Esophagus squamous epithelium (tissue), 5 donors: ENCODE data around the gene ROCK2. TPM values are rescaled to one million over a fixed set of nuclear protein-coding genes. Genes with fewer than 3 reads are reported as not detected.
A peak's percentile ranks its signal among the peaks of the same experiment; 100 is the strongest.

Source experiments
- DNase-seq: peaks from one replicate; lab custom pipeline; 2025; lab: John Stamatoyannopoulos, UW
- H3K27ac ChIP-seq, 4 donors: fragments of 200-600 bp; sonication (generic); one replicate each; pipeline ENCODE4 v1.5.1; 2016 to 2019; ENCODE audit warnings: mild to moderate bottlenecking in 1 of 4
- H3K27me3 ChIP-seq, 4 donors: fragments of 200-600 bp; sonication (generic); 1 replicate in 3 of 4; 2 replicates in 1 of 4; pipeline versions ENCODE4 v1.5.1 to v1.6.0; 2017 to 2021; ENCODE audit warnings: antibody characterized with exemption in 1 of 4
- H3K36me3 ChIP-seq, 3 donors: fragments of 200-600 bp; sonication (generic); one replicate each; pipeline ENCODE4 v1.5.1; 2016 to 2019
- H3K4me1 ChIP-seq, 3 donors: fragments of 200-600 bp; sonication (generic); one replicate each; pipeline ENCODE4 v1.5.1; 2017 to 2019
- H3K4me3 ChIP-seq, 4 donors: fragments of 200-600 bp; sonication (generic); 1 replicate in 3 of 4; 2 replicates in 1 of 4; pipeline ENCODE4 v1.5.1; 2016 to 2019; ENCODE audit warnings: mild to moderate bottlenecking in 2 of 4, moderate library complexity in 1 of 4
- H3K9me3 ChIP-seq, 3 donors: fragments of 200-600 bp; sonication (generic); one replicate each; pipeline ENCODE4 v1.5.1; 2016 to 2019
- CTCF ChIP-seq, 6 experiments: fragments of 450-650 bp in 4 of 6; fragments of 200-600 bp in 2 of 6; sonication (generic) in 2 of 6; IDR thresholded peaks; one replicate each; pipeline ENCODE4 v1.5.1; 2016 to 2019; ENCODE audit warnings: antibody characterized with exemption in 6 of 6, mild to moderate bottlenecking in 4 of 6, moderate library complexity in 4 of 6
- POLR2A ChIP-seq, 4 donors: fragments of 450-650 bp; IDR thresholded peaks; one replicate each; pipeline ENCODE4 v1.6.1; 2017; ENCODE audit warnings: antibody characterized with exemption in 4 of 4, mild to moderate bottlenecking in 4 of 4, moderate library complexity in 3 of 4
- WGBS, 2 donors: methylation state at CpG; one replicate each; pipeline ENCODE4 v1.1.5; 2018; 5-methylcytosine and 5-hydroxymethylcytosine counted together
- intact Hi-C: fragments of 100-400 bp; cut with DNase I; formaldehyde crosslinking; loops from one replicate; pipeline ENCODE4 v1.15.0; 2022
- total RNA-seq, 4 donors: library from RNA; depleted of rRNA; stranded (reverse); fragments of >200 nt; gene quantifications; one replicate each; pipeline ENCODE4 v1.1.0, GENCODE V29; 2016
- donor health status: DM: yes; HTN: yes; CAD: no.

Gene ROCK2
- total RNA-seq, 4 donors from 2014 or later: 15.2 to 50.5 (median 21.4) TPM

- no peaks in the 10 kb centered on the region for H3K36me3 ChIP-seq
- no peak overlapping the region for H3K4me3 ChIP-seq
- TF ChIP-seq POLR2A (IDR thresholded peaks at IDR 0.05): no peak
- no peak for TF ChIP-seq CTCF (IDR thresholded peaks at IDR 0.05)
- H3K4me1 ChIP-seq: peaks cover 0 to 33% (median 7%) of the 10 kb centered on the region in 3 donors
- intact Hi-C loops: no loop called here
- H3K27me3 ChIP-seq: no peaks in the 10 kb centered on the region
- DNase-seq: no peak
- WGBS, 2 donors: 60 to 65% methylated on average over 6 to 7 of the region's 7 CpGs
- no peaks in the 10 kb centered on the region for H3K9me3 ChIP-seq
- no peak overlapping the region for H3K27ac ChIP-seq
These were observed 3.0 kb upstream of the ROCK2 start for GRCh38 chr2:11347403-11347959.

- WGBS, 2 donors: 81 to 92% methylated on average over 4 of the region's 4 CpGs
- Histone ChIP-seq H3K27me3 (no peaks in the 10 kb centered on the region), H3K9me3 (no peaks in the 10 kb centered on the region), H3K4me3 (no peak overlapping the region), H3K4me1 (peaks cover 0 to 48% (median 7%) of the 10 kb centered on the region in 3 donors), H3K27ac (peak overlapping the region; percentile 90 to 98 (median 98)), H3K36me3 (no peaks in the 10 kb centered on the region)
- TF ChIP-seq CTCF (IDR thresholded peaks at IDR 0.05) (no peak), POLR2A (IDR thresholded peaks at IDR 0.05) (no peak)
- intact Hi-C loops: no loop called here
- no peak for DNase-seq
These were observed 1.6 kb upstream of the ROCK2 start for GRCh38 chr2:11346023-11346482.

DNA sequence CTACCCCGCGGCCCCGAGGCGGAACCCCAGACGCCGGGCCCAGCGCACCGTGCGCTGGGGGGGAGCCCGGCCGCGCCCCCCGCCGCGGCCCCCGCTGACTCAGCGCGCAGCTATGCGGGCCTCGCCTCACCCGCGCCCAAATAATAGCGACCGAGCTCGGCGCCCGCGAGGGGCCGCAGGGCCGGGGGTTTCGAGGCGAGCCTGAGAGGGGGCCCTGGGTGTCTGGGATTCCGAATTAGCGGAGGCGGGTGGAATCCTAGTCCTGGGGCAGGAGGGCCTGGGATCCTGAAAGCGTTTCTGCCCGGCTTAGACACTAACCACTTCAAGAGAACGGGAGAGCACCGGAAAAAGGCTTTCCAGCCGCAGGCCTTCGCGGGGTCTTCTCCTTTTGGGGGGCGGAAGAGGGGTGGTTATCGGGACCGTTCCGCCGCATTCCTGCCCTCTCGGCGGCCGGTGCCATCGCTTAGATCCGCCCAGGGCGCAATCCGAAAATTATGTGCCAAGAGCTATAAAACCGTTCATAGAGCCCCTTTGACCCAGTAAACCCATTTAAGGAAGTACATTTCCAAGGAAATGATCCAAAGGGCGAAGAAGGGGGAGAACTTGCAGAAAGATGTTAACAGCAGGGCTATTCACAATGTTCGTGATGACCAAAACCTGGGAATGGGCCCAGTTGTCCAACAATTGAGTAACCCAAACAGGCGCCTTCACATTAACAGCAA is 681 bp upstream of the ROCK2 start:
- Histone ChIP-seq H3K4me3 (peak overlapping the region; percentile 83 to 98 (median 88)), H3K27me3 (no peaks in the 10 kb centered on the region), H3K36me3 (no peaks in the 10 kb centered on the region), H3K4me1 (peaks cover 0 to 57% (median 7%) of the 10 kb centered on the region in 3 donors), H3K27ac (peak overlapping the region; percentile 90 to 98 (median 98)), H3K9me3 (no peaks in the 10 kb centered on the region)
- TF ChIP-seq CTCF (IDR thresholded peaks at IDR 0.05): no peak
- peak in 1 of 4 donors; percentile 20 for TF ChIP-seq POLR2A (IDR thresholded peaks at IDR 0.05)
- 2 to 6% methylated on average over 7 to 8 of the region's 58 CpGs for WGBS, 2 donors
- no peak for DNase-seq
- intact Hi-C loops: no loop called here

DNA sequence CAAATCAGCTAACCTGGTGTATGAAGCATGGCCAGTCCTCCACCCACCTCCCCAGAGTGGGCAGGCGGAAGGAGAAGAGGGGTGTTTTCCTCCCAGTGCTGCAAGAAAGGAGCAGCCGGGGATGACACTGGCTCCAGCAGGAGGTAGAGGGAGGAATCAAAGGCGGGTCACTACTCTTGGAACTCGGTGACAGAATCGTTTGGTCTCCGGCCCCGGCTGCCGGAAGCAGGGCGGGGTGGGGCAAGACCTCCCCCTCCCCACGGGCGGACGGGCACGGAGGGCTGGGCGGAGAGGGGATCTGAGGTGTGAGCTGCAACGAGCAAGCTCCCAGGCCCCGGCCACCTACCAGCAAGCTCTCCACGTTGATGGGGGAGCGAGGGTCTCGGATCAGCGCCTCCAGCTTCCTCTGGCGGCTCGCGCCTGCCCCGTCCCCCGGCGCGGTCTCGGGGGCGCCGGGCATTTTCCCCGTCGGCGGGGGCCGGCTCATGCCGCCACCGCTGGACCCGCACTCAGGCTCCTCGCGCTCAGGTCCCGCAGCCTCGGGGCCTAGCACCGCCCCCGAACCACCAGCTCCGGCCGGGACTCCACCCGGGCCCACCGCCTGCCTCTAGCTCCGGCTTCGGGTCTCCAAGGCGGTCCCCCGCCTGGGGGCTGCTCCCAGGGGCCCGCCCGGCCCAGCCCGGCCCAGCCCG is 640 bp downstream of the ROCK2 start:
- intact Hi-C loops: no loop called here
- Histone ChIP-seq H3K9me3 (no peaks in the 10 kb centered on the region), H3K4me1 (peaks cover 0 to 64% (median 7%) of the 10 kb centered on the region in 3 donors), H3K27me3 (no peaks in the 10 kb centered on the region), H3K4me3 (peak overlapping the region; percentile 83 to 98 (median 88)), H3K36me3 (no peaks in the 10 kb centered on the region), H3K27ac (peak overlapping the region; percentile 90 to 98 (median 98))
- peak in 1 of 4 donors; percentile 9 for TF ChIP-seq POLR2A (IDR thresholded peaks at IDR 0.05)
- no peak for TF ChIP-seq CTCF (IDR thresholded peaks at IDR 0.05)
- 0% methylated on average over 7 of the region's 55 CpGs; no CpG with 5 or more reads in 1 of the 2 donors for WGBS, 2 donors
- no peak for DNase-seq

GRCh38 chr2:11343368-11343649 is 1.1 kb downstream of the ROCK2 start:
- 0% methylated on average over 7 of the region's 7 CpGs for WGBS, 2 donors
- no peak for DNase-seq
- Histone ChIP-seq H3K36me3 (no peaks in the 10 kb centered on the region), H3K9me3 (no peaks in the 10 kb centered on the region), H3K4me3 (peak overlapping the region; percentile 83 to 98 (median 88)), H3K27me3 (no peaks in the 10 kb centered on the region), H3K4me1 (peaks cover 0 to 66% (median 4%) of the 10 kb centered on the region in 3 donors), H3K27ac (peak overlapping the region; percentile 90 to 98 (median 98))
- intact Hi-C loops: no loop called here
- no peak for TF ChIP-seq CTCF (IDR thresholded peaks at IDR 0.05)
- no peak for TF ChIP-seq POLR2A (IDR thresholded peaks at IDR 0.05)
